H9 (cell line): ENCODE measurements around the gene MRPS6. TPM values are rescaled to one million over a fixed set of nuclear protein-coding genes. Genes with fewer than 3 reads are reported as not detected.

Experiments used
- DNase-seq: peaks from one replicate; pipeline ENCODE4 v3.0.0-alpha.2; 2017
- H2AFZ ChIP-seq: one replicate; pipeline ENCODE4 v1.6.1; 2013; ENCODE audit warnings: mild to moderate bottlenecking, low read length, control low read depth, moderate library complexity
- H2AK5ac ChIP-seq: 2 replicates; pipeline ENCODE4 v1.6.1; 2013; ENCODE audit warnings: low read length, control low read depth, mixed read lengths; ENCODE audit not compliant: insufficient read length
- H2BK120ac ChIP-seq: one replicate; pipeline ENCODE4 v1.6.1; 2013; ENCODE audit warnings: low read depth, mild to moderate bottlenecking, low read length, control low read depth, inconsistent platforms; ENCODE audit not compliant: poor library complexity, severe bottlenecking
- H2BK12ac ChIP-seq: 2 replicates; pipeline ENCODE4 v1.6.1; 2013; ENCODE audit warnings: low read length, control low read depth, mixed read lengths, low read depth; ENCODE audit not compliant: insufficient read length
- H2BK15ac ChIP-seq: 2 replicates; pipeline ENCODE4 v1.6.1; 2013; ENCODE audit warnings: low read depth, low read length, control low read depth
- H2BK20ac ChIP-seq: one replicate; pipeline ENCODE4 v1.6.1; 2013; ENCODE audit warnings: low read depth, mild to moderate bottlenecking, low read length, control low read depth, inconsistent platforms; ENCODE audit not compliant: poor library complexity, severe bottlenecking
- H2BK5ac ChIP-seq: 2 replicates; pipeline ENCODE4 v1.6.1; 2013; ENCODE audit warnings: low read length, control low read depth, mixed read lengths; ENCODE audit not compliant: insufficient read length
- H3K14ac ChIP-seq: 2 replicates; pipeline ENCODE4 v1.6.1; 2013; ENCODE audit warnings: low read length, control low read depth; ENCODE audit not compliant: insufficient read depth
- H3K18ac ChIP-seq: 2 replicates; pipeline ENCODE4 v1.6.1; 2013; ENCODE audit warnings: low read depth, mild to moderate bottlenecking, mixed read lengths, low read length, control low read depth; ENCODE audit not compliant: insufficient read length
- H3K23ac ChIP-seq: 2 replicates; pipeline ENCODE4 v1.6.1; 2013; ENCODE audit warnings: low read length, control low read depth, mixed read lengths, low read depth; ENCODE audit not compliant: insufficient read length
- H3K23me2 ChIP-seq: 2 replicates; pipeline ENCODE4 v1.6.1; 2013; ENCODE audit warnings: low read depth, mild to moderate bottlenecking, mixed read lengths, low read length, control low read depth; ENCODE audit not compliant: insufficient read length, poor library complexity, severe bottlenecking
- H3K27ac ChIP-seq: 2 replicates; pipeline ENCODE4 v1.5.1; 2013; ENCODE audit warnings: low read length, control low read depth, mixed read lengths, low read depth; ENCODE audit not compliant: insufficient read length
- H3K27me3 ChIP-seq: 2 replicates; pipeline ENCODE4 v1.6.1; 2013; ENCODE audit warnings: low read length, control low read depth, inconsistent platforms; ENCODE audit not compliant: insufficient read depth
- H3K4ac ChIP-seq: 2 replicates; pipeline ENCODE4 v1.6.1; 2013; ENCODE audit warnings: low read depth, mild to moderate bottlenecking, control low read depth, inconsistent platforms, low read length, moderate library complexity
- H3K4me1 ChIP-seq: 2 replicates; pipeline ENCODE4 v1.6.1; 2013; ENCODE audit warnings: low read length, control low read depth, inconsistent platforms; ENCODE audit not compliant: insufficient read depth
- H3K4me2 ChIP-seq: 2 replicates; pipeline ENCODE4 v1.6.1; 2013; ENCODE audit warnings: low read length, control low read depth, mixed read lengths; ENCODE audit not compliant: insufficient read length, insufficient read depth
- H3K56ac ChIP-seq: 2 replicates; pipeline ENCODE4 v1.6.1; 2013; ENCODE audit warnings: low read depth, mild to moderate bottlenecking, mixed read lengths, low read length, control low read depth; ENCODE audit not compliant: insufficient read length
- H3K79me1 ChIP-seq: 2 replicates; pipeline ENCODE4 v1.6.1; 2013; ENCODE audit warnings: low read depth, mild to moderate bottlenecking, moderate library complexity, low read length, control low read depth, inconsistent platforms; ENCODE audit not compliant: insufficient read depth, poor library complexity, severe bottlenecking
- H3K79me2 ChIP-seq: 2 replicates; pipeline ENCODE4 v1.6.1; 2013; ENCODE audit warnings: low read length, control low read depth, inconsistent platforms; ENCODE audit not compliant: insufficient read depth
- H3K9ac ChIP-seq: 2 replicates; pipeline ENCODE4 v1.6.1; 2013; ENCODE audit warnings: low read length, control low read depth, mixed read lengths; ENCODE audit not compliant: insufficient read length; ENCODE audit errors: extremely low read depth
- H3K9me3 ChIP-seq: one replicate; pipeline ENCODE4 v1.6.1; 2013; ENCODE audit warnings: low read depth, low read length, inconsistent platforms; ENCODE audit not compliant: control insufficient read depth
- H3T11ph ChIP-seq: one replicate; pipeline ENCODE4 v1.6.1; 2013; ENCODE audit warnings: mild to moderate bottlenecking, low read length, control low read depth, inconsistent platforms
- H4K20me1 ChIP-seq: one replicate; pipeline ENCODE4 v1.6.1; 2013; ENCODE audit not compliant: control insufficient read depth, insufficient read length, insufficient read depth
- H4K5ac ChIP-seq: 2 replicates; pipeline ENCODE4 v1.6.1; 2013; ENCODE audit warnings: low read depth, mild to moderate bottlenecking, mixed read lengths, low read length, control low read depth; ENCODE audit not compliant: insufficient read length
- H4K8ac ChIP-seq: replicated peaks from 2 replicates; pipeline ENCODE4 v1.6.1; 2013; ENCODE audit warnings: low read length, control low read depth, mixed read lengths, low read depth; ENCODE audit not compliant: insufficient read length
- H4K91ac ChIP-seq: 2 replicates; pipeline ENCODE4 v1.6.1; 2013; ENCODE audit warnings: low read depth, mild to moderate bottlenecking, moderate library complexity, mixed read lengths, low read length, control low read depth; ENCODE audit not compliant: insufficient read length
- H3K27ac Mint-ChIP-seq, 3 experiments: 2 replicates in 2 of 3; 3 replicates in 1 of 3; pipeline ENCODE4 v1.8.0; 2020 to 2021; ENCODE audit warnings: mixed read lengths in 3 of 3, mild to moderate bottlenecking in 1 of 3, moderate library complexity in 1 of 3
- H3K27me3 Mint-ChIP-seq: 2 replicates; pipeline ENCODE4 v1.8.0; 2021; ENCODE audit warnings: low read depth, mild to moderate bottlenecking, moderate library complexity, mixed read lengths
- H3K36me3 Mint-ChIP-seq, 3 experiments: 2 replicates in 2 of 3; 3 replicates in 1 of 3; pipeline ENCODE4 v1.8.0; 2020 to 2021; ENCODE audit warnings: low read depth in 3 of 3, mixed read lengths in 3 of 3; ENCODE audit not compliant: insufficient read depth in 1 of 3
- H3K4me1 Mint-ChIP-seq, 2 experiments: 2 replicates each; pipeline ENCODE4 v1.8.0; 2020; ENCODE audit warnings: mixed read lengths in 2 of 2
- H3K4me3 Mint-ChIP-seq, 2 experiments: 2 replicates in 1 of 2; 3 replicates in 1 of 2; pipeline ENCODE4 v1.8.0; 2020 to 2021; ENCODE audit warnings: mild to moderate bottlenecking in 2 of 2, mixed read lengths in 2 of 2, moderate library complexity in 1 of 2
- H3K9me3 Mint-ChIP-seq, 2 experiments: 2 replicates in 1 of 2; 3 replicates in 1 of 2; pipeline ENCODE4 v1.8.0; 2020; ENCODE audit warnings: mild to moderate bottlenecking in 2 of 2, mixed read lengths in 2 of 2, moderate library complexity in 1 of 2
- WGBS: extraction: QIAGEN DNeasy Blood & Tissue Kit; methylation state at CpG from one replicate; pipeline ENCODE4 v1.1.7; 2013; ENCODE audit warnings: missing lambda C conversion rate, low lambda C conversion rate, mixed read lengths; ENCODE audit not compliant: insufficient read length; ENCODE audit errors: extremely low coverage; 5-methylcytosine and 5-hydroxymethylcytosine counted together
- total RNA-seq: library from RNA; stranded (reverse); gene quantifications from 2 replicates; pipeline ENCODE4 v1.2.1, GENCODE V29; 2021
- TF ChIP-seq, protein P1 (sequence below): fragments of 200-600 bp; sonication (generic); conservative IDR thresholded peaks from 3 replicates; pipeline ENCODE4 v1.8.0; 2021; ENCODE audit warnings: antibody characterized with exemption, mild to moderate bottlenecking

Gene MRPS6
- total RNA-seq, 1 experiment from 2014 or later = 83.2 TPM

DNA sequence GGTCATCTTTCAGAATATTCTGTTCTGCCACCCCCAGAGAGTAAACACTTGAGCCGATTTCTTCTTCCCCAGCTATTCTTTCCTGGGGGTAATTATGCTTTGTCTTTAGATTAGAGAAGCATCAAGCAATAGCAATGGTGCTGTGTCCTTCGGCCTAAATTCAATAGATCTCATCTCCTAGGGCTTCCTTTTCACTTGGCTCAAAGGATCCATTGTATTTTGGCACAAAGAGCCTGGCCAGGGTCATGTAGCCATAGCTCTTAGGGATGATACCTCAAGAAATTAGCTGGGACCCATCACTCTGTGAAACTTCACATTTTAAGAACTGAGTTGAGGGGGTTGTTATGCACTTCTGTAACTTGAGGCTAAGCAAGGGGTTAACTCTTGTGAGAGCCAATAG lies 27.0 kb downstream of the MRPS6 start:
- H3K27me3 Mint-ChIP-seq = no peaks in the 10 kb centered on the region
- Histone ChIP-seq H2BK20ac (no peak overlapping the region), H4K20me1 (no peaks in the 10 kb centered on the region)

More for the DNA sequence above, 27.0 kb downstream of the MRPS6 start:
- no peak overlapping the region for H3K9ac ChIP-seq
- no peak overlapping the region for H2AK5ac ChIP-seq
- Mint-ChIP-seq H3K36me3 (peaks cover 6 to 24% (median 23%) of the 10 kb centered on the region in 3 experiments; a peak in 6 of 7 replicates), H3K9me3 (no peaks in the 10 kb centered on the region), H3K27ac (peak overlapping the region in 1 of 3 experiments; percentile 41; a peak in 3 of 7 replicates), H3K4me1 (peaks cover 41 to 50% of the 10 kb centered on the region in 2 experiments), H3K4me3 (no peak overlapping the region)
- TF ChIP-seq, protein P1, sequence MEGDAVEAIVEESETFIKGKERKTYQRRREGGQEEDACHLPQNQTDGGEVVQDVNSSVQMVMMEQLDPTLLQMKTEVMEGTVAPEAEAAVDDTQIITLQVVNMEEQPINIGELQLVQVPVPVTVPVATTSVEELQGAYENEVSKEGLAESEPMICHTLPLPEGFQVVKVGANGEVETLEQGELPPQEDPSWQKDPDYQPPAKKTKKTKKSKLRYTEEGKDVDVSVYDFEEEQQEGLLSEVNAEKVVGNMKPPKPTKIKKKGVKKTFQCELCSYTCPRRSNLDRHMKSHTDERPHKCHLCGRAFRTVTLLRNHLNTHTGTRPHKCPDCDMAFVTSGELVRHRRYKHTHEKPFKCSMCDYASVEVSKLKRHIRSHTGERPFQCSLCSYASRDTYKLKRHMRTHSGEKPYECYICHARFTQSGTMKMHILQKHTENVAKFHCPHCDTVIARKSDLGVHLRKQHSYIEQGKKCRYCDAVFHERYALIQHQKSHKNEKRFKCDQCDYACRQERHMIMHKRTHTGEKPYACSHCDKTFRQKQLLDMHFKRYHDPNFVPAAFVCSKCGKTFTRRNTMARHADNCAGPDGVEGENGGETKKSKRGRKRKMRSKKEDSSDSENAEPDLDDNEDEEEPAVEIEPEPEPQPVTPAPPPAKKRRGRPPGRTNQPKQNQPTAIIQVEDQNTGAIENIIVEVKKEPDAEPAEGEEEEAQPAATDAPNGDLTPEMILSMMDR = no peak
- no peak for DNase-seq
- peaks cover 14% of the 10 kb centered on the region; the same call in 1 of the 2 replicates for H3K79me2 ChIP-seq
- no peaks in the 10 kb centered on the region for H3K27me3 ChIP-seq
- no peak overlapping the region for H3T11ph ChIP-seq
- H3K4me1 ChIP-seq = peaks cover 6% of the 10 kb centered on the region; the same call in 1 of the 2 replicates
- no peaks in the 10 kb centered on the region for H3K23me2 ChIP-seq
- no peak overlapping the region for H3K4ac ChIP-seq
- no peak overlapping the region for H2AFZ ChIP-seq
- H3K9me3 ChIP-seq = no peaks in the 10 kb centered on the region
- H3K27ac ChIP-seq = no peak overlapping the region
- no peak overlapping the region for H3K23ac ChIP-seq
- no peak overlapping the region for H2BK120ac ChIP-seq
- H3K4me2 ChIP-seq = no peak overlapping the region
- no peak overlapping the region for H3K18ac ChIP-seq
- no CpG with 5 or more reads among the region's 2 CpGs for WGBS
- H3K56ac ChIP-seq = no peak overlapping the region
- no peak overlapping the region for H4K8ac ChIP-seq
- H3K79me1 ChIP-seq = no peaks in the 10 kb centered on the region
- no peak overlapping the region for H2BK12ac ChIP-seq
- H2BK15ac ChIP-seq = no peak overlapping the region
- H4K91ac ChIP-seq = no peak overlapping the region
- no peak overlapping the region for H2BK5ac ChIP-seq
- H3K14ac ChIP-seq = no peak overlapping the region
- no peak overlapping the region for H4K5ac ChIP-seq
